Natural killer cell (primary cell): ENCODE data around the gene SLC39A9. TPM values are rescaled to one million over a fixed set of nuclear protein-coding genes. Genes with fewer than 3 reads are reported as not detected.

Experiments used
- ATAC-seq, 3 donors: fragments of 150-1000 bp in 2 of 3; fragments of 200-7000 bp in 1 of 3; cut with Tn5 transposase; 1 replicate in 1 of 3; 2 replicates in 2 of 3; pipeline ENCODE4 v1.10.0; 2021; ENCODE audit warnings: mild to moderate bottlenecking in 2 of 3, moderate library complexity in 2 of 3
- DNase-seq, 2 donors: peaks; one replicate each; pipeline versions ENCODE4 v3.0.0 to v3.0.0-alpha.2; 2013 to 2021; ENCODE audit warnings: mixed read lengths in 1 of 2
- H3K27ac ChIP-seq: one replicate; pipeline ENCODE4 v1.5.1; 2013; ENCODE audit warnings: mild to moderate bottlenecking, low read length
- H3K27me3 ChIP-seq: one replicate; pipeline ENCODE4 v1.6.1; 2013; ENCODE audit warnings: low read length; ENCODE audit not compliant: control insufficient read depth, insufficient read depth
- H3K36me3 ChIP-seq: one replicate; pipeline ENCODE4 v1.6.1; 2013; ENCODE audit warnings: low read length; ENCODE audit not compliant: control insufficient read depth, insufficient read depth
- H3K4me1 ChIP-seq: one replicate; pipeline ENCODE4 v1.6.1; 2013; ENCODE audit warnings: low read length; ENCODE audit not compliant: control insufficient read depth, insufficient read depth
- H3K4me3 ChIP-seq: one replicate; pipeline ENCODE4 v1.5.1; 2013; ENCODE audit warnings: low read length
- H3K9me3 ChIP-seq: one replicate; pipeline ENCODE4 v1.6.1; 2013; ENCODE audit warnings: low read length; ENCODE audit not compliant: control insufficient read depth, insufficient read depth
- H3K27ac Mint-ChIP-seq, 2 donors: one replicate each; pipeline ENCODE4 v1.8.0; 2022; ENCODE audit warnings: mild to moderate bottlenecking in 2 of 2, mixed read lengths in 2 of 2, moderate library complexity in 1 of 2
- H3K27me3 Mint-ChIP-seq, 2 donors: one replicate each; pipeline ENCODE4 v1.8.0; 2022; ENCODE audit warnings: low read depth in 2 of 2, mixed read lengths in 2 of 2
- H3K36me3 Mint-ChIP-seq: one replicate; pipeline ENCODE4 v1.8.0; 2022; ENCODE audit warnings: mixed read lengths
- H3K4me1 Mint-ChIP-seq, 2 donors: one replicate each; pipeline ENCODE4 v1.8.0; 2022; ENCODE audit warnings: mixed read lengths in 2 of 2
- H3K4me3 Mint-ChIP-seq: one replicate; pipeline ENCODE4 v1.8.0; 2022; ENCODE audit warnings: mild to moderate bottlenecking, moderate library complexity, mixed read lengths
- H3K9me3 Mint-ChIP-seq, 2 donors: one replicate each; pipeline ENCODE4 v1.8.0; 2022; ENCODE audit warnings: mixed read lengths in 2 of 2
- CTCF ChIP-seq: fragments of 200-600 bp; IDR thresholded peaks from one replicate; pipeline ENCODE4 v1.8.0; 2022; ENCODE audit warnings: antibody characterized with exemption
- WGBS: methylation state at CpG from one replicate; pipeline ENCODE4 v1.1.7; 2013; ENCODE audit warnings: missing lambda C conversion rate; ENCODE audit not compliant: insufficient coverage; 5-methylcytosine and 5-hydroxymethylcytosine counted together
- intact Hi-C: fragments of 100-400 bp; cut with micrococcal nuclease; formaldehyde crosslinking; loops from one replicate; pipeline ENCODE4 v1.14.2; 2022
- total RNA-seq, 4 donors: library from RNA; stranded (reverse); fragments of 120-200 nt in 1 of 4; gene quantifications; one replicate each; pipeline versions ENCODE4 v1.2.3 to v1.2.4, GENCODE V29; 2013 to 2022

The SLC39A9 gene
- total RNA-seq, 3 donors from 2014 or later (not counting 1 experiment from before 2014, with no cell fraction given), result 30.9 to 34.6 (median 33.0) TPM

GRCh38 chr14:69424149-69424923 is 25.8 kb downstream of the SLC39A9 start:
- ATAC-seq, result no peak
- no peak for DNase-seq
- H3K4me1 ChIP-seq, result no peaks in the 10 kb centered on the region
- Mint-ChIP-seq H3K4me3 (no peak overlapping the region), H3K4me1 (peaks cover 20 to 27% of the 10 kb centered on the region in 2 donors), H3K36me3 (peaks cover 6% of the 10 kb centered on the region), H3K27ac (no peak overlapping the region), H3K9me3 (no peaks in the 10 kb centered on the region), H3K27me3 (no peaks in the 10 kb centered on the region)
- peaks cover 23% of the 10 kb centered on the region for H3K36me3 ChIP-seq
- intact Hi-C loops, result no loop called here
- H3K4me3 ChIP-seq, result no peak overlapping the region
- no peaks in the 10 kb centered on the region for H3K9me3 ChIP-seq
- TF ChIP-seq CTCF, result no peak
- WGBS, result 100% methylated on average over 2 of the region's 2 CpGs
- no peak overlapping the region for H3K27ac ChIP-seq
- no peaks in the 10 kb centered on the region for H3K27me3 ChIP-seq

DNA sequence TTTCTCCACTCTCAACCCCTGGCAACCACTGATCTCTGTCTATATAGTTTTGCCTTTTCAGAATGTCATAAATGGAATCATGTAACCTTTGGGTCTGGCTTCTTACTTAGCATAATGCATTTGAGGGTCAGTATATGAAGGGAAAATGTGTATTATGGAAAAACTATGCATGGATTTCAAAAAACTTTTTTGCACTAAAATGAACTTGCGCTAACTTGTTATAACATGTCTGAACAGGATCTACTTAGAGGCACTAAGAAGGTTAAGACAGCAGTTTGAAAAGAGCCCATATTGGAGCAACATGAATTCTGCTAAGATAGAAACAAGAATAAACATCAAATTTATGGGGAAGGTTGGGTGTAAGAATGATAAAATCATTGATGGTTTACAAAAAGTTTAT is 29.1 kb downstream of the SLC39A9 start:
- Histone ChIP-seq H3K9me3 (no peaks in the 10 kb centered on the region), H3K4me3 (no peak overlapping the region), H3K27me3 (no peaks in the 10 kb centered on the region), H3K36me3 (peaks cover 23% of the 10 kb centered on the region), H3K4me1 (no peaks in the 10 kb centered on the region), H3K27ac (no peak overlapping the region)
- Mint-ChIP-seq H3K36me3 (peaks cover 12% of the 10 kb centered on the region), H3K27ac (no peak overlapping the region), H3K9me3 (no peaks in the 10 kb centered on the region), H3K27me3 (no peaks in the 10 kb centered on the region), H3K4me1 (peaks cover 15 to 16% of the 10 kb centered on the region in 2 donors), H3K4me3 (no peak overlapping the region)
- intact Hi-C loops, result no loop called here
- ATAC-seq (no peak), DNase-seq (no peak)
- no peak for TF ChIP-seq CTCF
- WGBS, result 100% methylated on average over 1 of the region's 1 CpG

DNA sequence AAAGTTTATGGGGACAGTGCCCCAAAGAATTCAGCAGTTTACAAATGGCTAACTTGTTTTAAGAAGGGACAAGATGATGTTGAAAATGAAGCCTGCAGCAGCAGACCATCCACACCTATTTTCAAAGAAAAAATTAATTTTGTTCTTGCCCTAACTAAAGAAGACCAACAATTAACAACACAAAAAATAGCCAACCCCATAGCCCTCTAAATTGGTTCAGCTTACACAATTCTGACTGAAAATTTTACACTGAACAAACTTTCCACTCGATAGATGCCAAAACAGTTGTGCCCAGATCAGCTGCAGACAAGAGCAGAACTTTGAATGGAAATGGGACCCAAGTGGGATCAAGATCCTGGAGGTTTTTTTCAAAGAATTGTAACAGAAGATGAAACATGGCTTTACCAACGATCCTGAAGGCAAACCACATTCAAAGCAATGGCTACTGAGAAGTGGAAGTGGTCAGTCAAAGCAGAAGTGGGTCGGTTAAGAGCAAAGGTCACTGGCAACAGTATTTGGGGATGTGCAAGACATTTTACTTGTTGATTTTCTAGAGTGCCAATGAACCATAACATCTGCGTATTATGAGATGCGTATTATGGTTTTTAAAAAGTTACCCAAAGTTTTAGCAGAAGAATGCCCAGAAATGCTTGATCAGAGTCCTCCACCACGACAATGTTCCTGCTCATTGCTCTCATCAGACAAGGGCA is 30.0 kb downstream of the SLC39A9 start:
- Histone ChIP-seq H3K27ac (no peak overlapping the region), H3K4me1 (no peaks in the 10 kb centered on the region), H3K27me3 (no peaks in the 10 kb centered on the region), H3K4me3 (no peak overlapping the region), H3K9me3 (no peaks in the 10 kb centered on the region), H3K36me3 (peaks cover 23% of the 10 kb centered on the region)
- intact Hi-C loops, result no loop called here
- ATAC-seq (no peak), DNase-seq (no peak)
- 73% methylated on average over 6 of the region's 6 CpGs for WGBS
- Mint-ChIP-seq H3K4me1 (peaks cover 18 to 19% of the 10 kb centered on the region in 2 donors), H3K27ac (no peak overlapping the region), H3K36me3 (peaks cover 12% of the 10 kb centered on the region), H3K27me3 (no peaks in the 10 kb centered on the region), H3K4me3 (no peak overlapping the region), H3K9me3 (no peaks in the 10 kb centered on the region)
- no peak for TF ChIP-seq CTCF
